GM12891 (cell line): ENCODE data around the gene MIA.

ENCODE experiments used
- PAX5 ChIP-seq: IDR thresholded peaks from 2 replicates; pipeline ENCODE4 v1.6.1; 2011; ENCODE audit warnings: low read length, moderate library complexity, mild to moderate bottlenecking; ENCODE audit not compliant: insufficient read depth, severe bottlenecking
- POLR2A ChIP-seq: IDR thresholded peaks from 2 replicates; pipeline ENCODE4 v1.6.1; 2011; ENCODE audit warnings: low read depth, low read length, control low read depth
- POLR2AphosphoS5 ChIP-seq: IDR thresholded peaks from 2 replicates; pipeline ENCODE4 v1.6.1; 2011; ENCODE audit warnings: low read depth, low read length, control low read depth
- SPI1 ChIP-seq: IDR thresholded peaks from 2 replicates; pipeline ENCODE4 v1.6.1; 2011; ENCODE audit warnings: low read depth, low read length, control low read depth
- TAF1 ChIP-seq: IDR thresholded peaks from 2 replicates; pipeline ENCODE4 v1.6.1; 2011; ENCODE audit warnings: low read depth, low read length, control low read depth

DNA sequence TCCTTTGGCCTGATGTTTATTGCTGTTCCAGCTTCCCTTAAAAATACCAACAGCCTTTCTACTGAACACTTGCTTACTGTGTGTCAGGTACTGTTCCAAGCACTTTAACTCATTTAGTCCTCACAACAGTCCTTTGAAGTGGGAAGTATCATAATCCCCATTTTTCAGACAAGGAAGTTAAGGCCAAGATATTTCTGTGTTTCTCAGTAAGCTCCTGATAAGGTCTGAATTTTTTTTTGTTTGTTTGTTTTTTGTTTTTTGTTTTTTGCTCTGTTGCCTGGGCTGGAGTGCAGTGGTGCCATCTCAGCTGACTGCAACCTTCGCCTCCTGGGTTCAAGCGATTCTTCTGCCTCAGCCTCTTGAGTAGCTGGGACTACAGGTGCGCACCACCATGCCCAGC is 16.8 kb upstream of the MIA start:
- TF ChIP-seq POLR2A, result no peak
- TF ChIP-seq POLR2AphosphoS5, result no peak
- TF ChIP-seq SPI1, result no peak
- TF ChIP-seq TAF1, result no peak
- no peak for TF ChIP-seq PAX5
